ENCODE measurements around the gene AEBP1. TPM values are rescaled to one million over a fixed set of nuclear protein-coding genes. Genes with fewer than 3 reads are reported as not detected.

AEBP1 gene
- total and polyA plus RNA-seq, 2 donors (not counting 1 experiment from before 2014, with no cell fraction given): 44.4 to 133 TPM

GRCh38 chr7:44066111-44066460, 38.1 kb upstream of the AEBP1 start:
- no peak for DNase-seq (ENCODE audit: low read depth in 2 of 2)
- Histone ChIP-seq H2AFZ (ENCODE audit: low read length) (no peak overlapping the region), H3K9me3 (ENCODE audit: control insufficient read depth, insufficient read depth, low read depth, low read length) (no peaks in the 10 kb centered on the region), H3K27ac (ENCODE audit: insufficient read depth, low read length) (no peak overlapping the region), H3K4me3 (replicated peaks in 1 of 4; ENCODE audit: control extremely low read depth in 1 of 4, insufficient read depth in 1 of 4, low read depth in 3 of 4, low read length in 4 of 4) (no peak overlapping the region), H3K4me2 (ENCODE audit: extremely low read depth, insufficient read depth, low read length) (no peak overlapping the region), H3K9ac (ENCODE audit: insufficient read depth, low read length) (no peak overlapping the region), H3K79me2 (ENCODE audit: control insufficient read depth, insufficient read depth, low read length) (no peaks in the 10 kb centered on the region), H3K4me1 (ENCODE audit: control insufficient read depth, extremely low read depth, insufficient read depth, low read length) (no peaks in the 10 kb centered on the region), H4K20me1 (ENCODE audit: control insufficient read depth, extremely low read depth, insufficient read depth, low read length) (no peaks in the 10 kb centered on the region), H3K36me3 (ENCODE audit: control insufficient read depth, insufficient read depth, low read length) (peaks cover 3% of the 10 kb centered on the region), H3K27me3 (ENCODE audit: control insufficient read depth, insufficient read depth, low read length) (peaks cover 5% of the 10 kb centered on the region)
- TF ChIP-seq CTCF (conservative IDR thresholded peaks at IDR 0.05 in 1 of 2, IDR thresholded peaks at IDR 0.05 in 1 of 2; ENCODE audit: low read depth in 1 of 2, low read length in 2 of 2) (no peak), EZH2 (IDR thresholded peaks at IDR 0.05; ENCODE audit: low read length, missing control alignments) (no peak)

GRCh38 chr7:44066494-44067063, 37.6 kb upstream of the AEBP1 start:
- Histone ChIP-seq H3K9ac (ENCODE audit: insufficient read depth, low read length) (no peak overlapping the region), H3K4me3 (replicated peaks in 1 of 4; ENCODE audit: control extremely low read depth in 1 of 4, insufficient read depth in 1 of 4, low read depth in 3 of 4, low read length in 4 of 4) (no peak overlapping the region), H4K20me1 (ENCODE audit: control insufficient read depth, extremely low read depth, insufficient read depth, low read length) (no peaks in the 10 kb centered on the region), H3K4me1 (ENCODE audit: control insufficient read depth, extremely low read depth, insufficient read depth, low read length) (no peaks in the 10 kb centered on the region), H3K36me3 (ENCODE audit: control insufficient read depth, insufficient read depth, low read length) (peaks cover 3% of the 10 kb centered on the region), H3K4me2 (ENCODE audit: extremely low read depth, insufficient read depth, low read length) (no peak overlapping the region), H3K79me2 (ENCODE audit: control insufficient read depth, insufficient read depth, low read length) (no peaks in the 10 kb centered on the region), H3K27me3 (ENCODE audit: control insufficient read depth, insufficient read depth, low read length) (peaks cover 5% of the 10 kb centered on the region), H2AFZ (ENCODE audit: low read length) (no peak overlapping the region), H3K27ac (ENCODE audit: insufficient read depth, low read length) (no peak overlapping the region), H3K9me3 (ENCODE audit: control insufficient read depth, insufficient read depth, low read depth, low read length) (no peaks in the 10 kb centered on the region)
- TF ChIP-seq CTCF (conservative IDR thresholded peaks at IDR 0.05 in 1 of 2, IDR thresholded peaks at IDR 0.05 in 1 of 2; ENCODE audit: low read depth in 1 of 2, low read length in 2 of 2) (no peak), EZH2 (IDR thresholded peaks at IDR 0.05; ENCODE audit: low read length, missing control alignments) (no peak)
- DNase-seq (ENCODE audit: low read depth in 2 of 2): no peak

GRCh38 chr7:44067064-44067951, 36.8 kb upstream of the AEBP1 start:
- H3K9me3 ChIP-seq (ENCODE audit: control insufficient read depth, insufficient read depth, low read depth, low read length): no peaks in the 10 kb centered on the region
- peaks cover 2% of the 10 kb centered on the region for H3K36me3 ChIP-seq (ENCODE audit: control insufficient read depth, insufficient read depth, low read length)
- no peaks in the 10 kb centered on the region for H4K20me1 ChIP-seq (ENCODE audit: control insufficient read depth, extremely low read depth, insufficient read depth, low read length)
- H3K27ac ChIP-seq (ENCODE audit: insufficient read depth, low read length): no peak overlapping the region
- no peak overlapping the region for H2AFZ ChIP-seq (ENCODE audit: low read length)
- peaks cover 5% of the 10 kb centered on the region for H3K27me3 ChIP-seq (ENCODE audit: control insufficient read depth, insufficient read depth, low read length)
- no peak overlapping the region for H3K9ac ChIP-seq (ENCODE audit: insufficient read depth, low read length)
- no peak overlapping the region for H3K4me3 ChIP-seq (replicated peaks in 1 of 4; ENCODE audit: control extremely low read depth in 1 of 4, insufficient read depth in 1 of 4, low read depth in 3 of 4, low read length in 4 of 4)
- TF ChIP-seq EZH2 (IDR thresholded peaks at IDR 0.05; ENCODE audit: low read length, missing control alignments) (no peak), CTCF (conservative IDR thresholded peaks at IDR 0.05 in 1 of 2, IDR thresholded peaks at IDR 0.05 in 1 of 2; ENCODE audit: low read depth in 1 of 2, low read length in 2 of 2) (no peak)
- no peaks in the 10 kb centered on the region for H3K79me2 ChIP-seq (ENCODE audit: control insufficient read depth, insufficient read depth, low read length)
- no peak overlapping the region for H3K4me2 ChIP-seq (ENCODE audit: extremely low read depth, insufficient read depth, low read length)
- no peak for DNase-seq (ENCODE audit: low read depth in 2 of 2)
- peaks cover 2% of the 10 kb centered on the region for H3K4me1 ChIP-seq (ENCODE audit: control insufficient read depth, extremely low read depth, insufficient read depth, low read length)

All from fibroblast of lung (primary cell).